Measurements from ENCODE around the gene PRKAG2. TPM values are rescaled to one million over a fixed set of nuclear protein-coding genes. Genes with fewer than 3 reads are reported as not detected.
A peak's percentile ranks its signal among the peaks of the same experiment; 100 is the strongest.

The PRKAG2 gene
- total RNA-seq, 1 donor from 2014 or later = 13.5 TPM

DNA sequence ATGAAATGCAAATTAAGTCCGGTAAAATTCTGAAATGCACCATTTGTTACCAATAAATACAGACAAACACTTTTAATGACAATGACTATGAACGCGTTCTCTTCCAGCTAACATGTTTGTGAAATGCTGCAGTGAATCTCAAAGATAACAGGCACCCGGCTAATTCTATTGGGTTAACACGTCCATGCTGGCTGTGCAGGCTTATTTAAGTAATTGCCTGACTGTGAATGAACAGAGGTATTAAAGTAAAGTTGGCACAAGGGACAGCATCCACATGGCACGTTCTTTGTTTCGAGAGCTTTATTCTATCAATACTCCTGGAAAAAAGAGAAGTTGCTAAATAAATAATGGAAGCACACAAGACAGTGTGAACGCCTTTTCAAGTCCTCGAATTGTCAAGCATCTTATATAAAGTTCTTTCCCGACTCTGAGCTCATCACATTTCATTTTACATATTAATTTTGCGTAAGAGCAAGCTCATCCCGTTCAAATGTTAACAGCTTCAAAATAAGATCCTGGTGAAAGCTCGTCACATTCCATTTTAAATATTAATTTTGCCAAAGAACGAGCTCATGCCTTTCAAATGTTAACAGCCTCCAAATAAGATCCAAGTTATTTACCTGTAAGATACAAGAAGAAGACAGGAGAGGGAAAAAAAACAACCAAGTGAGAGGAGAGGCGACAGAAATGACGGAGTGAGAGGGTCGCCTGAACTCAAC is 245.9 kb downstream of the PRKAG2 start:
- no peak for DNase-seq (ENCODE audit: extremely low spot score, unreplicated experiment)
- peak overlapping the region; percentile 83 for H3K4me3 Mint-ChIP-seq (ENCODE audit: unreplicated experiment)
- peaks cover 6% of the 10 kb centered on the region for H3K9me3 Mint-ChIP-seq (ENCODE audit: unreplicated experiment)
- H3K4me1 Mint-ChIP-seq (ENCODE audit: unreplicated experiment) = peaks cover 54% of the 10 kb centered on the region
- no peaks in the 10 kb centered on the region for H3K27me3 Mint-ChIP-seq (ENCODE audit: unreplicated experiment)
- TF ChIP-seq, protein P1, sequence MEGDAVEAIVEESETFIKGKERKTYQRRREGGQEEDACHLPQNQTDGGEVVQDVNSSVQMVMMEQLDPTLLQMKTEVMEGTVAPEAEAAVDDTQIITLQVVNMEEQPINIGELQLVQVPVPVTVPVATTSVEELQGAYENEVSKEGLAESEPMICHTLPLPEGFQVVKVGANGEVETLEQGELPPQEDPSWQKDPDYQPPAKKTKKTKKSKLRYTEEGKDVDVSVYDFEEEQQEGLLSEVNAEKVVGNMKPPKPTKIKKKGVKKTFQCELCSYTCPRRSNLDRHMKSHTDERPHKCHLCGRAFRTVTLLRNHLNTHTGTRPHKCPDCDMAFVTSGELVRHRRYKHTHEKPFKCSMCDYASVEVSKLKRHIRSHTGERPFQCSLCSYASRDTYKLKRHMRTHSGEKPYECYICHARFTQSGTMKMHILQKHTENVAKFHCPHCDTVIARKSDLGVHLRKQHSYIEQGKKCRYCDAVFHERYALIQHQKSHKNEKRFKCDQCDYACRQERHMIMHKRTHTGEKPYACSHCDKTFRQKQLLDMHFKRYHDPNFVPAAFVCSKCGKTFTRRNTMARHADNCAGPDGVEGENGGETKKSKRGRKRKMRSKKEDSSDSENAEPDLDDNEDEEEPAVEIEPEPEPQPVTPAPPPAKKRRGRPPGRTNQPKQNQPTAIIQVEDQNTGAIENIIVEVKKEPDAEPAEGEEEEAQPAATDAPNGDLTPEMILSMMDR (IDR thresholded peaks at IDR 0.05) = no peak
- peaks cover 2% of the 10 kb centered on the region for H3K36me3 Mint-ChIP-seq (ENCODE audit: unreplicated experiment)
- peak overlapping the region; percentile 78 for H3K27ac Mint-ChIP-seq (ENCODE audit: unreplicated experiment)

DNA sequence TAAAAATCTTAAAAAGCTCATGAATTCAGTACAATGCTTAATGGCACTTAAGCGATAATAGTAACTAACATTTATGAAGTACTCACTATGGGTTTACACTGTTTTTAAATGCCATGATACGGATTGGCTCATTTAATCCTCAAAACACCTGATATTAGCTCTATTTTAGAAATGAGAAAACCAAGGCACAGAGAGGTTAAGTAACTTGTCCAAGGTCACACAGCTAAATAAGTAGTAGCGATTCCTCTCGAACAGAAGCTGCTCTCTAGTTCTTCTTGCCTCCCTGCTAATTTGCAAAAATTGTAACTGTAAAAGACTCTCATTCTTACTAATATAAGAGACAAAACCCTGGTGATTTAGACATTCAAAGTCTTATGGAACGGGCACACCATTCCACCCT is 246.6 kb downstream of the PRKAG2 start:
- H3K4me3 Mint-ChIP-seq (ENCODE audit: unreplicated experiment) = peak overlapping the region; percentile 83
- peaks cover 2% of the 10 kb centered on the region for H3K36me3 Mint-ChIP-seq (ENCODE audit: unreplicated experiment)
- no peaks in the 10 kb centered on the region for H3K27me3 Mint-ChIP-seq (ENCODE audit: unreplicated experiment)
- DNase-seq (ENCODE audit: extremely low spot score, unreplicated experiment) = no peak
- TF ChIP-seq, protein P1 (IDR thresholded peaks at IDR 0.05) = no peak
- peaks cover 54% of the 10 kb centered on the region for H3K4me1 Mint-ChIP-seq (ENCODE audit: unreplicated experiment)
- peaks cover 6% of the 10 kb centered on the region for H3K9me3 Mint-ChIP-seq (ENCODE audit: unreplicated experiment)
- H3K27ac Mint-ChIP-seq (ENCODE audit: unreplicated experiment) = no peak overlapping the region

DNA sequence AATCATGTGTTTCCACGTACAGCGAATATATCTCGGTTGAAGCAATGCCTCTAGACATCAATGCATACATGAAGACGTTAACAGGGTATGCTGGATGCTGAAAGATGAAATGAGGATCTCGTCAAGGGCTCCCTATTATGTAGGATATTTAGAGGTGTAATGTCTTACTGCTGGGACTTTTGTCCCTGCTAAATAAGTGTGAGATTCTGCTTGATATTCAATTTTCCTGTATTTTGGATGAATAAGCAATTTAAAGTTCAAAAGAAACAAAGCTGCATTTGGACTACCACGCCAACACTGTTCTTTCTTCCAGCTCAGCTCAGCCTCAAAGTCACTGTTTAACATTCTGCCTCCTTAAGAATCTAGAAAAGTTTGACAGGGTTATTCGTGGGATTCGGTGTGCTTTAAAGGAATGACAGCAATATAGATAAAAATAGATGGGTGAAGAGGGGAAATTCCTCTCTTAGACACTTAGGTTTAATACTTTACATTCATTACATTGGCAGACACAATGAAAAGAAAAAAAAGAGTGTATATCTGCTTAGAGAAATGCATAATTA is 247.1 kb downstream of the PRKAG2 start:
- Mint-ChIP-seq H3K9me3 (ENCODE audit: unreplicated experiment) (peaks cover 6% of the 10 kb centered on the region), H3K27ac (ENCODE audit: unreplicated experiment) (no peak overlapping the region), H3K27me3 (ENCODE audit: unreplicated experiment) (no peaks in the 10 kb centered on the region), H3K4me3 (ENCODE audit: unreplicated experiment) (peak overlapping the region; percentile 26), H3K36me3 (ENCODE audit: unreplicated experiment) (peaks cover 2% of the 10 kb centered on the region), H3K4me1 (ENCODE audit: unreplicated experiment) (peaks cover 59% of the 10 kb centered on the region)
- TF ChIP-seq, protein P1 (IDR thresholded peaks at IDR 0.05) = no peak
- no peak for DNase-seq (ENCODE audit: extremely low spot score, unreplicated experiment)

DNA sequence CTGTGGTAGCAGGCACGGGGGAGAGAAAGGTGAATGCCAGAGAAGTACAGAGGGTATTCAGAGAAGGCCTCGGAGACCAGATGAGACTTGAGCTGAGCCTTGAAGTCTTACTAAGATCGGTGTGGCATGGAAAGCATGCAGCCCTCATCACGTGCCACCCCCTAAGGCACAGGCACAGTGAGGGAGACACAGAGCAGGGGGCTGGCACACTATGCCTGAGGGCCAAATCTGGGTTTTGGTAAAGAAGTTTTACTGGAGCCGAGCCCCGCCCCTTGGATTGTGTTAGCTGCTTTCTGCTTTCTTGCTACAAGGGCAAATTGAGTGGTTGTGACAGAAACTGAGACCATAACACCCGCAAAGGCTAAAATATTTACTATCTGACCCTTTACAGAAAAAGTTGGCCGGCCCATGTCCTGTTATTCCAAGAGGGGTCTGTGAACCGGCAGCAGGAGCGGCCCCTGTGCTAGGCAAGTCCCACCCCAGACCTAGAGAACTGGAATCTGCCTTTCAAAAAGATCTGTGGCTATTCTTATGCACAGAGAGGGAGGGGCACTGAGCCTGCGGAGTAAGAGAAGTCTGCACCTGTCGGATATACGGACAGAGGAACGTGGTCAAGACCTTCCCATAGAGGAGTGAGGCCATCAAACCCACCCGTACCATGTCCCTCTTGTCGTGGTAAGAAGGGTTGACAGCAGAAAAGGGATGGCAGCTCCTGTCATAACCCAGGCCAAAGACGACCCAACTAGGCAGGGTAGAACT is 247.9 kb downstream of the PRKAG2 start:
- Mint-ChIP-seq H3K27ac (ENCODE audit: unreplicated experiment) (peak overlapping the region; percentile 5), H3K4me3 (ENCODE audit: unreplicated experiment) (peak overlapping the region; percentile 24), H3K4me1 (ENCODE audit: unreplicated experiment) (peaks cover 65% of the 10 kb centered on the region), H3K9me3 (ENCODE audit: unreplicated experiment) (peaks cover 6% of the 10 kb centered on the region), H3K36me3 (ENCODE audit: unreplicated experiment) (peaks cover 2% of the 10 kb centered on the region), H3K27me3 (ENCODE audit: unreplicated experiment) (no peaks in the 10 kb centered on the region)
- TF ChIP-seq, protein P1 (IDR thresholded peaks at IDR 0.05) = no peak
- no peak for DNase-seq (ENCODE audit: extremely low spot score, unreplicated experiment)
